ENCODE results near the gene PPP1R12B. TPM values are rescaled to one million over a fixed set of nuclear protein-coding genes. Genes with fewer than 3 reads are reported as not detected.
"Not testable (repeated sequence)": the region's sequence is repeated elsewhere in the genome, so short reads cannot be mapped to it uniquely, and the experiment has no call there.

PPP1R12B gene
- total RNA-seq, 1 donor from 2014 or later = 72.2 TPM

GRCh38 chr1:202439308-202439707 lies 90.8 kb downstream of the PPP1R12B start:
- no peak for DNase-seq (ENCODE audit: low read depth)

GRCh38 chr1:202448140-202448539 lies 99.6 kb downstream of the PPP1R12B start:
- peak; percentile 31 for DNase-seq (ENCODE audit: low read depth)

- not testable (repeated sequence) for DNase-seq (ENCODE audit: low read depth)
Observed at GRCh38 chr1:202451641-202452040, 103.1 kb downstream of the PPP1R12B start.

- DNase-seq (ENCODE audit: low read depth) = no peak
Observed at GRCh38 chr1:202452508-202452907, 104.0 kb downstream of the PPP1R12B start.

GRCh38 chr1:202456372-202457169 lies 108.1 kb downstream of the PPP1R12B start:
- not testable (repeated sequence) for DNase-seq (ENCODE audit: low read depth)

GRCh38 chr1:202458651-202459050 lies 110.2 kb downstream of the PPP1R12B start:
- DNase-seq (ENCODE audit: low read depth) = peak; percentile 23

GRCh38 chr1:202459470-202460142 lies 111.1 kb downstream of the PPP1R12B start:
- peak; percentile 93 for DNase-seq (ENCODE audit: low read depth)

- DNase-seq (ENCODE audit: low read depth) = not testable (repeated sequence)
Observed at GRCh38 chr1:202460143-202460495, 111.6 kb downstream of the PPP1R12B start.

- no peak for DNase-seq (ENCODE audit: low read depth)
Observed at GRCh38 chr1:202462342-202463076, 114.0 kb downstream of the PPP1R12B start.

- DNase-seq (ENCODE audit: low read depth) = not testable (repeated sequence)
Observed at GRCh38 chr1:202464153-202464742, 115.7 kb downstream of the PPP1R12B start.

GRCh38 chr1:202465644-202466270 lies 117.3 kb downstream of the PPP1R12B start:
- not testable (repeated sequence) for DNase-seq (ENCODE audit: low read depth)

- DNase-seq (ENCODE audit: low read depth) = not testable (repeated sequence)
Observed at GRCh38 chr1:202466339-202466738, 117.8 kb downstream of the PPP1R12B start.

GRCh38 chr1:202467381-202467780 lies 118.9 kb downstream of the PPP1R12B start:
- not testable (repeated sequence) for DNase-seq (ENCODE audit: low read depth)

- DNase-seq (ENCODE audit: low read depth) = not testable (repeated sequence)
Observed at GRCh38 chr1:202468695-202469094, 120.2 kb downstream of the PPP1R12B start.

GRCh38 chr1:202469123-202469522 lies 120.6 kb downstream of the PPP1R12B start:
- not testable (repeated sequence) for DNase-seq (ENCODE audit: low read depth)

- DNase-seq (ENCODE audit: low read depth) = no peak
Observed at GRCh38 chr1:202471246-202471645, 122.7 kb downstream of the PPP1R12B start.

GRCh38 chr1:202472347-202473124 lies 124.0 kb downstream of the PPP1R12B start:
- DNase-seq (ENCODE audit: low read depth) = not testable (repeated sequence)

- not testable (repeated sequence) for DNase-seq (ENCODE audit: low read depth)
Observed at GRCh38 chr1:202473266-202474045, 125.0 kb downstream of the PPP1R12B start.

GRCh38 chr1:202479661-202480060 lies 131.2 kb downstream of the PPP1R12B start:
- DNase-seq (ENCODE audit: low read depth) = not testable (repeated sequence)
